GM19324 (cell line): ENCODE measurements around the gene LGR5.

Experiments
- ATAC-seq: cut with Tn5 transposase; IDR thresholded peaks from one replicate; pipeline ENCODE4 v1.9.1; 2021; ENCODE audit warnings: mild to moderate bottlenecking, moderate library complexity; ENCODE audit not compliant: unreplicated experiment, low FRiP score

LGR5 gene, protein sequence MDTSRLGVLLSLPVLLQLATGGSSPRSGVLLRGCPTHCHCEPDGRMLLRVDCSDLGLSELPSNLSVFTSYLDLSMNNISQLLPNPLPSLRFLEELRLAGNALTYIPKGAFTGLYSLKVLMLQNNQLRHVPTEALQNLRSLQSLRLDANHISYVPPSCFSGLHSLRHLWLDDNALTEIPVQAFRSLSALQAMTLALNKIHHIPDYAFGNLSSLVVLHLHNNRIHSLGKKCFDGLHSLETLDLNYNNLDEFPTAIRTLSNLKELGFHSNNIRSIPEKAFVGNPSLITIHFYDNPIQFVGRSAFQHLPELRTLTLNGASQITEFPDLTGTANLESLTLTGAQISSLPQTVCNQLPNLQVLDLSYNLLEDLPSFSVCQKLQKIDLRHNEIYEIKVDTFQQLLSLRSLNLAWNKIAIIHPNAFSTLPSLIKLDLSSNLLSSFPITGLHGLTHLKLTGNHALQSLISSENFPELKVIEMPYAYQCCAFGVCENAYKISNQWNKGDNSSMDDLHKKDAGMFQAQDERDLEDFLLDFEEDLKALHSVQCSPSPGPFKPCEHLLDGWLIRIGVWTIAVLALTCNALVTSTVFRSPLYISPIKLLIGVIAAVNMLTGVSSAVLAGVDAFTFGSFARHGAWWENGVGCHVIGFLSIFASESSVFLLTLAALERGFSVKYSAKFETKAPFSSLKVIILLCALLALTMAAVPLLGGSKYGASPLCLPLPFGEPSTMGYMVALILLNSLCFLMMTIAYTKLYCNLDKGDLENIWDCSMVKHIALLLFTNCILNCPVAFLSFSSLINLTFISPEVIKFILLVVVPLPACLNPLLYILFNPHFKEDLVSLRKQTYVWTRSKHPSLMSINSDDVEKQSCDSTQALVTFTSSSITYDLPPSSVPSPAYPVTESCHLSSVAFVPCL

DNA sequence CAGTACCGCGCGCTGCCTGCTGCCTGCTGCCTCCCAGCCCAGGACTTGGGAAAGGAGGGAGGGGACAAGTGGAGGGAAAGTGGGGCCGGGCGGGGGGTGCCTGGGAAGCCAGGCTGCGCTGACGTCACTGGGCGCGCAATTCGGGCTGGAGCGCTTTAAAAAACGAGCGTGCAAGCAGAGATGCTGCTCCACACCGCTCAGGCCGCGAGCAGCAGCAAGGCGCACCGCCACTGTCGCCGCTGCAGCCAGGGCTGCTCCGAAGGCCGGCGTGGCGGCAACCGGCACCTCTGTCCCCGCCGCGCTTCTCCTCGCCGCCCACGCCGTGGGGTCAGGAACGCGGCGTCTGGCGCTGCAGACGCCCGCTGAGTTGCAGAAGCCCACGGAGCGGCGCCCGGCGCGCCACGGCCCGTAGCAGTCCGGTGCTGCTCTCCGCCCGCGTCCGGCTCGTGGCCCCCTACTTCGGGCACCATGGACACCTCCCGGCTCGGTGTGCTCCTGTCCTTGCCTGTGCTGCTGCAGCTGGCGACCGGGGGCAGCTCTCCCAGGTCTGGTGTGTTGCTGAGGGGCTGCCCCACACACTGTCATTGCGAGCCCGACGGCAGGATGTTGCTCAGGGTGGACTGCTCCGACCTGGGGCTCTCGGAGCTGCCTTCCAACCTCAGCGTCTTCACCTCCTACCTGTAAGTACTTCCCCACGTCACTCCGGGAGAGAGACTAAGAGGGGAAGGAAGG, at the start of gene LGR5:
TSS of gene LGR5 (plus strand) at position 186 of the 732 bp plus-strand sequence. CDS start at position 469, 283 bp downstream.
- ATAC-seq, result no peak

DNA sequence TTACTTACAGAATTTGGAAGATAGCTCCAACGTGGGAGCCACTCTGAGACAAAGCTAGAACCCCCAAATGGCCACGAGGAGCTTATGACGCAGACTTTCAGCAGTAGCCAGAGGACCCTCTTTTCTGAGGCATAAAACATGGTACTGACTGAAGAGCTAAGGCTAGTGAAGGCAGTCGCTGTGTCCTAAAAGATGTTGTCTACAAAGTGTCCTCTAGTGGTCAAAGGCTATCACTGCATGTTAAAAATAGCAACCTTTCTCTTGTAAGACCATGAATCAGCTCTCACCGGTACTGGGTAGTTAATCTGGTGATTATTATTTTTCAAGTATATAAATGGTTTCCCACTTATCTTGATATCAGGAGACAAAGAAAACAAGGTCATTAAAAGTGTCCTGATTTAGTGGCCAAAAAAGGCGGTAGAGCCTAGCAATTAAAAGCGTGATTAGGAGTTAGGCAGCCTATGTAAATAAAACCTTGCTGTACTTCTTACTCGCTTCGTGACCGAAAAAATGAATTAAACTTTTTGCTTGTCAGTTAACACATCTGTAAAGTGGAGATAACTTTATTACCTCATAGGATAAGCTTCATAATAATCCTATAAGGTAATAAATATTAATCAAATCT, 47.0 kb upstream of the LGR5 start:
- ATAC-seq, result peak; percentile 84

DNA sequence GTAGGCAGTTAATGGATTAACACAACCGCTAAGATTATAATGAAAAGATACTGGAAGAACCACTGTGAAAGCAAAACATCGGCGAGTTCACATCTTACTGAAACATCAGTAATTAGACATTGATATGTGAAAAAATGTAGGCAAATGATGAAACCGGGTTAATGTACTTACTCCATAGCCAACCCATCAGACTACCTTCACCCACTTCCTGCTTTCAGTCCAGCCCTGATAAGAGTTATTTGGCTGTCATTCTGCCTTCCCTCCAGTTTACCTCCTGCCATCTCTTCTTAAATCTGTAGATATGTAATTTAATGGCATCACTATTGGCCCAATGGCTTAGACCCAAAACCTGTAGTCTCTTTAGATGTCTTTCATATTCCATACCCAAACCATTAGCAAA, 46.0 kb upstream of the LGR5 start:
- ATAC-seq, result no peak

DNA sequence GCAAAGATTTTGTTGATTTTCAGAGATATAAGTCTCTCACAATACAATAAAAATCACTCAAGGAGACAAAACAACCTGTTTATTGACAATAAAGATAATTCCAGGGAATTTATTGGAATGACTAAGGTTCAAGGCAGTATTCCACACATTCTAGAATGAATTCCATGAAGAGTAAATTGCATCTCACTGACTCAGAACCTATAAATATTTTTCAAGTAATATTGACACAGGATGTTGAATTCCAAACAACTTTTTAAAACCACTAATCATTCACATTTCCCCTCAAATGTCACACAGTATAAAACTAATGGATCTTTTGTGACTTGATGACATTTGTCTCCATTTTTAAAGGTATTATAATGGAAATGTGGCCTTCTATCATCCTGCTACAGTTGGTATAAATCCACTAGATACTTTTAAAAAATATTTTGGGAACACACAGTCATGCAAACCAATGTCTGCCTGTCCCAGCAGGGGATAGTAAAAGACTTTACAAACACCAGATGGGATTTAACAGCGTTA, 42.1 kb upstream of the LGR5 start:
- ATAC-seq, result no peak

DNA sequence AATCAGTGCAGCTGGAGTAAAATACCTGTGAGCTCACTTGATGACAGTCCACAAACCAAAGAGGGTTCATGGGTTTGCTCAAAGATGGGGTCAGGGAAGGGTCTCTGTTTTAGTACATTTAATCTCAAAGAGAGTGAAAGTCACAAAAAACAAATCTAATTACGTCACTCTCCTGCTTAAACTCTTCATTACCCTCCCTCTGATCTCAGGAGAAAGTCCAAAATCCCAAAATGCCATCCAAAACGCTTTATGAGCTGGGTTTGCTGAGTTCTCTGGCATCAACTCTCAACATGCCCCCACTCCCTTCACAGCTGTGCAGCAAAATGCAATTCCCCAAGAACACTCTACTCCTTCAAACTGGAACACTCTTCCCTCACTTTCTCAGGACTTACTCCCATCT, 40.4 kb upstream of the LGR5 start:
- ATAC-seq, result no peak

DNA sequence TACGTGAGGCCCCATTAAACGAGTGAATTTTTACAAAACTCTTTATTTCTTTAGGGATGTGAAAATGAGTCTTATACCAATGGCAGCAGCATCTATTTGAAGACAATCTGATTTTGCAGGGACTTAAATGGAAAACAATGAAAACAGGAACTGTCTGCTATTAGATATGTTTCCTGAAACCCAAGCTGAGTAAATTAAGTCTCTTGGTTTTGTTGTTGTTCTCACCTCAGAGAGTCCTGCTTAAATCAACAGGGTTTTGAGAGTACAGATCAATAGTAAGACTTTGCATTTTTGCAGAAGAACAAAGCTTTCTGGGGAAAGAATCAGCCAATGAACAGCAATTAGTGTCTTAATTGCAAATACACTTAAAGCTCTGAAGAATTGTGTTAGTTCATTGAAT, 39.1 kb upstream of the LGR5 start:
- no peak for ATAC-seq

DNA sequence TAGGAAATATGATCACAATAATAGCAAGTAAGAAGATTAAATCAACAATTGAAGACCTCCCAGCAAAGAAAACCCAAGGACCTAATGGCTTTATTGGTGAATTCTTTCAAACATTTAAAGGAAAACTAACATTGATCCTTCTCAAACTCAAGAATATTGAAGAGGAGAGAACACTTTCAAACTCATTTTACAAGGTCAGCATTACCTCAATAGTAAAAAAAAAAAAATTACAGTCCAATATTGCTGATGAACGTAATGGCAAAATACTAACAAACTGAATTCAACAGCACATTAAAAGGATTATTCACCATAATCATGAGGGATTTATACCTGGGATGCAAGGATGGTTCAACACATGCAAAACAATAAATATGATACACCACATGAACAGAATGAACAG, 33.7 kb upstream of the LGR5 start:
- ATAC-seq, result no peak

DNA sequence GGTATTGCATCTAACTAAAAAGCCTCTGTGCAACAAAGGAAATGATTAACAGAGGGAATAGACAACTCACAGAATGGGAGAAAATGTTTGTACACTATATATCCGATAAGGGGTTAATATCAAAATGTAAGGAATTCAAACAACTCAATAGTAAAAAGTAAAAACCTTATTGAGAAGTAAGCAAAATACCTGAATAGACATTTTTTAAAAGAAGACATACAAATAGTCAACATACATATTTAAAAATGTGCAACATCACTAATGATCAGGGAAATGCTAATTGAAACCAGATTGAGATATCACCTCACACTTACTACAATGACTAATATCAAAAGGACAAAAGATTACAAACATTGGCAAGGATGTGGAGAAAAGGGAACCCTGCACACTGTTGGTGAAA, 31.9 kb upstream of the LGR5 start:
- ATAC-seq, result no peak

DNA sequence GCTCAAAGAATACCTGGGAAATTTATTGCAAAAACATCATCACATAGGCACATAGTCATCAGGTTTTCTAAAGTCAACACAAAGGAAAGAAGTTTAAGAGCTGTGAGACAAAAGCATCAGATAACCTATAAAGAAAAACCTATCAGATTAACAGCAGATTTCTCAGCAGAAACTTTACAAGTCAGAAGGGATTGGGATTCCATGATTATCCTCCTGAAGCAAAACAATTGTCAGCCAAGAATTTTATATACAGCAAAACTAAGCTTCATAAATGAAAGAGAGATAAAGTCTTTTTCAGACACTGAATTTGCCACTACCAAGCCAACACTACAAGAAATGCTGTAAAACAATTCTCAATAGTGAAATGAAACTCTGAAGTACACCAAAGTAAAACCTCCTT, 28.8 kb upstream of the LGR5 start:
- ATAC-seq, result no peak

DNA sequence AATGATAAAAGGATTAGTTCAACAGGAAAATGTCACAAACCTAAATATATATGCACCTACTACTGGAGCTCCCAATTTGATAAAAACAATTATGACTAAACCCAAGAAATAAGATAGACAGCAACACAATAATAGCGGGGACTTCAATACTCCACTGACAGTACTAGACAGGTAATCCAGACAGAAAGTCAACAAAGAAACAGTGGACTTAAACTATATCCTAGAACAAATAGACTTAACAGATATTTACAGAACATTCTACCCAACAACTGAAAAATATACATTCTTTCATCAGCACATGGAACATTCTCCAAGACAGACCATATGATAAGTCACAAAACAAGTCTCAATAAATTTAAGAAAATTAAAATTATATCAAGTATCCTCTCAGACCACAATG, 28.0 kb upstream of the LGR5 start:
- ATAC-seq, result no peak

DNA sequence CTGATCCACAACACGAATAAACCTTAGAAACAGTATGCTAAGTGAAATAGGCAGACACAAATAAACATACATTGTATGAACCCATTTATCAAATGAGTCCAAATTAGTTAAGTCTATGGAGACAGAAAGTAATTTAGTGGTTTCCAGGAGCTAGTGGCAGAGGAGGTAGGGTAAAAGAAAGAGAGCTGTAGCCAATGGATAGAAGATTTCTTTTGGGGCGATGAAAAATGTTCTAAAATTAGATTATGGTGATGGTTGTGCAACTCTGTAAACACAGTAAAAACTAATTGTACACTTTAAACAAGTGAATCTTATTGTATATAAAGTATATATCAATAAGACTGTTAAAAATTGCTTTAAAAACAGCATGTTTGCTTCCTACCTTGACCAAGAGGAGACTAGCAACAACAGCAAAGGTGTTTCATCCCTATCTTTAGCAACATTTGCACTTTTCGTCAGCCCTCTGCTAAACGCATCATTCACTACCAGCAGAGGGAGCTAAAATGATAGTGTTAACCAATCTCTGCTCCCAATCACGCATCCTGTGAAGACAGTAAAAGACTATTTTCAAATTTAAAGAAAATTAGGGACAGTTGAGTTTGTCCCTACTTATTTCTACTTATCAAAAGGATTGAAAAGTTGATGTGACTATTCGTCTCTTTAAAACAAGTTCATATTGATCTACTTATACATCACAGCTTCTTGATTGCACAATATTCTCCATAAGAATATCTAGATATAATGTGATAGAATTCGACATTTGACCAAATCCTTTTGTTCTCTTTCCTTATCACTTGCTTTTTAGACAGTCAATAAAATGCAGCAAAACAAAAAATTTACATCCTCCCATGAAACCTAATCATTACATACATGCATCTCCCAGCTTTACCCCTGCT, 24.0 kb upstream of the LGR5 start:
- ATAC-seq, result no peak

DNA sequence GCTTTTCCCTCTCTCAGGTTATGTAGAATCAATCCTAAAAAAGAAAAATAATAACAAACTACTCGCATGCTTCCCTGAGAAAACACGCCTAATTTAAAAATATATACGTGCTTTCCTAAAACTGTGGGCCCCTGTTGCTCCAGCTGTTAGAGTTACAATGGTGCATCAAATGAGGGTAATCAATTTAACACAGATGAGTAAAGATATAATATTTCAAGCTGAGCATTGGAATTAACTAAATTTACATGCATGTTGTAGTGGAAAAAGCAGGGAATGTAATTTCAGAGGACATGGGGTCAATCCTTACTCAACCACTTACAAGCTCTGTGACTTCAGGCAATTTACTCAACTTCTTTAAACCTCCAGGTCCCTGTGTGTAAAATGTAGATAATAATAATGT, 22.4 kb upstream of the LGR5 start:
- ATAC-seq, result no peak

DNA sequence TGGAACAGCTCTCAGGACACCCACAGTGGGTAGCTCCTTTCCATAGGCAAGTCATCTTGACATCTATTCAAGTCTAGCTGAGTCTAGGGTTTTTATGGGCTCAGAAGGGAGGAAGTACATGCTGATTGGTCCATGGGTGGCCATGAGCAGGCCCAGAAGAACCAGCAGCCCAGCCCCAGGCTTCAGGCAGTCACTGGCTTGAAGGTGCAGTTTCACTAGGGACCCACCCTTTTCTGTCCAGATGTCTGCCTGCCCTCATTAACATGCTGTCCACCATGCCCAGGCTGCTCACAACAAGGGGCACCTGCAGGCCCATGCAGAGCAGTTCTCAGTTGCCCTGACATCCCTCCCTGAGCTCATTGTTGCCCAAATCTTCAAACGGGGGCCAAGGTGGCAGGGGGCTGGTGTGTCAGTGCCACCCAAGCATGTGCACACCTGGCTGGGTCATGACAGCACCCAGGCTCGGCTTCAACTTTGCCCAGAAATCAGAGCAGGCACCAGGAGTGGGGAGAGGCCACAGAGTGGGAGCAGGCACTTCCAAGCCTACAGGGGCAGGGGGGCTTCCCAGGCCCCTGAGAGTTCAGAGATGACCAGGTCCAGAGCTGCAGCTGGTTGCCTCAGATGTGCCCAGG, 18.7 kb upstream of the LGR5 start:
- ATAC-seq, result no peak

DNA sequence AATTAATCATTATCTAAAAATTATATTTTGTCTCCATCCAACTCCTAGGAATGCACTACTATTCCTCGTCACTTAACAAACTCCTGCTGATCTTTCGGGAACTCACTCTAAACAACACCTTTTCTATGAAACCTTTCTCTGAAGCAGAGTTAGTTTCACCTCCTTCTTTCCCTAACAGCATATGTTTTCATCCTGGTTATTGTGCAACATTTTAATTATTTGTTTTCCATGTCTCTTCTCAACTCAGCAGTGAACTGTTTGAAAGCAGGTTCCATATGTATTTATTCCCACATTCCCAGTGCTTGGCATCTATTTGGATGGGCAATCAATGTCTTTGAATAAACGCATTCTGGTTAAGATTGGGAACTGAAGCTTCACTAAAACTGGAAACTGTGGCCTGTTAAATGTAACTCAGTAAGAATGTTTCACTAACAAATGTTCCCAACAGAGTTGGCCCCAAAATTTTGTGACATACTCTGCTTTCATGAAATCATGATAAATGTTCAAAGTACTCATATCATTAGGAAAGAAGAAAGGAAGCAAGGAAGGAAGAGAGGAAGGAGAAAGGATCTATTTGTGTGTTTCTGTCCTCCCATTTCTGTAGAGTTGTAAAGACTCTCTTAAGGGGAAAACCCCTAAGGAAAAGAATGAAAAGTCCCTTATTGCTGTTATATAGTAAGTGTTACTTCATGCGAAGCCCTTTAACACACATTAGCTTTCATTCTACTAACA, 13.9 kb upstream of the LGR5 start:
- no peak for ATAC-seq

DNA sequence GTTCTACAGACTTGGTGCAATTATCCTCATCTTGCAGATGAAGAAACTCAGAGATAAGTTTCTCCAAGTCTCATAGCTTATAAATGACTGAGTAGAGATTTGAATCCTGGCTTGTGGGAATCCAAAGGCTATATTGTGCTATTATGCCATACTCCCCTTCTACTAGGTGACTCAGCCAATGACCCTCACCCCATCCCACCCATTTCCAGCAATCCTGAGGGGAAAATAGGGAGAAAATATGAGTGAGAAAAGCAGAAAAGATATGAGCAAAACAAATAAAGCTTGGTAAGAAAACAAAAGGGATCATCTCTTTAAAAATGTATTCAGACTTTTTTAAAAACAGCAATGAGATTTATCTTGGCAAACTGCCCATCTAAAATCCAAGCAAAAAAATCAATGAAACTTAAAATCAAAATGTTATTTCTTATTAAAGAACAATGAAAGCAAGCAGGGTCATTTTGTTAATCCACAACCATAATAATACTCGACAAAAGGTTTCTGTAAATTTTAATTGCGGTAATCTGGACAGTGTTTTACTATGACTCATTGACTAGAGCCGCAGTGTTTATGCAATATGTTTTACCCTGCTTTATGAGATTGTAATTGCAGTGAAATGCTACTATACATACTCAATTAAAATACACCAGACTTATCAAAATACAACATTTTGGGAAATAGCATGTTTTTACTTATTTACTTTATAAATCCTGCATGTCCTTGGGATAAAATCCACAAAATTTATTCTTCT, 13.1 kb upstream of the LGR5 start:
- ATAC-seq, result no peak

DNA sequence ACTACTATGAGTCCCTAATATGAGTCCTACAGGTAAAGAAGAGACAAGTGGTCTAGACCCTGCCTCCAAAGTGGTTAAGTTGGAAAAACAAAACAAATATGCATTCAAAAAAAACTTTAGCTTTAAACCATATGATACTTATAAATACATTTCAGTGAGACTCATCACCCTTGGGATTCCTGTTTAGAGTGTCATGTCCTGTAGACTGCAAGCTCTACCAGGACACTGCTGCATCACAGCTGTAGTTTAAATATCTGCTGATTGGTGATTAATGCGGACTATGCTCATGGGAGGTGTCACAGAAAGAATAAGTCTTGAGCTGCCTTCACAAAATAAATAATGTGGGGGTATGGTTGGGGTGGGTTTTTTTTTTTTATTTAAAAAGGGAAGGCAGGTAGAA, 8.8 kb upstream of the LGR5 start:
- no peak for ATAC-seq

DNA sequence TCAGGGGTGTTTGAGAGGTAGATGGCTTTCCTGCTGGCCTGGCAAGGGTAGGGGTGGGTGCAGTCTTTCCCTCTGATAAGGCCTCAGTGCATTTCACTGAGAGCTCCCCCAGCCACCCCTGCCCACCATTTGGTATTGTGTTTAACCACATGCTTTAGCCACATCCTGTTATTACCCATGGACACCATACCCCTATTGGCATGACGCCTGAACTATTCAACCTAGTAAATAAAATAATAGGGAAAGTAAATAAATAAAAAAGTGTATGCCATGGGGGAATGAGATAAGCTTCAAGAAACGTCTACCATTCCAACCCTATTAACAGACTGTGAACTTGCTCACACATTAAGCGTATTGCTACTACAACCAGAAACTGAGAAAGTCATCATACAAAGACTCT, 7.6 kb upstream of the LGR5 start:
- ATAC-seq, result no peak

DNA sequence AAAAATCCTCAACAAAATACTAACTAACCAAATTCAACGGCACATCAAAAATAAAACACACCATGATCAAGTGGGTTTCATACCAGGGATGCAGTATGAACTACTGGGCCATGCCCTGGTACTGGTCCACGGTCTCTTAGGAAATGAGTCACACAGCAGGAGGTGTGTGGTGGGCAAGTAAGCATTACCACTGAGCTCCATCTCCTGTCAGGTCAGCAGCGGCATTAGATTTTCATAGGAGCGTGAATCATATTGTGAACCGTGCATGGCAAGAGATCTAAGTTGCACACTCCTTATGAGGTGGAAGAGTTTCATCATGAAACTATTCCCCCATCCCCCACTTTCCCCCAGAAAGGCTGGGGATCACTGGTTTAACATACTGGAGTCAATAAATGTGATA, 6.7 kb upstream of the LGR5 start:
- ATAC-seq, result no peak
